Right renal cortex interstitium (tissue), 3 donors: ENCODE results near the gene LRP1B. TPM values are rescaled to one million over a fixed set of nuclear protein-coding genes. Genes with fewer than 3 reads are reported as not detected.

Source experiments
- DNase-seq, 3 donors: peaks; one replicate each; pipeline ENCODE4 v3.0.0-alpha.2; 2013; ENCODE audit warnings: low read depth in 3 of 3, low spot score in 2 of 3
- polyA plus RNA-seq, 3 donors: library from polyadenylated mRNA; unstranded; fragments of 120-200 nt; gene quantifications; one replicate each; pipeline ENCODE4 v1.2.1, GENCODE V29; 2013; ENCODE audit not compliant: insufficient read length in 3 of 3

LRP1B gene
- polyA plus RNA-seq, 3 donors = 0.85 to 0.90 (median 0.88) TPM

DNA sequence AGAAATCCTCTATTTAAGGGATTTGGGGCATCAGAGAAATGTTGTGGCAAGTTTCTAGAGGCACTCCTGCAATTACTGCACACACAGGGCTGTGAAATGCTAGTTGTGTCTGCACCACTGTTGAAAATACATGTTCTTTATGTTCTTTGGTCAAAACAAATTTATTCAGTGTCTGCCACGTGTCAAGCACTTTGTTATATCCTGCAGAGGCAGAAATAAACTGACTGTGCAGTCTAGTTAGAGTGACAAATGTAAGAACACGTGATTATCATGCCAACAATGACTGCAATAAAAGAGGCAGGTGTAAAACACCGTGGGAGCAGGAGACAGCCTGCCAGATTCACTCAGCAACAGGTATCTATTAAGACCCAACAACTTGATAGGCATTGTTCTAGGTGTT is 423.3 kb downstream of the LRP1B start:
- no peak for DNase-seq

- no peak for DNase-seq
Observed at GRCh38 chr2:141704541-141704940, 426.3 kb downstream of the LRP1B start.

GRCh38 chr2:141703501-141703900 is 427.3 kb downstream of the LRP1B start:
- no peak for DNase-seq

DNA sequence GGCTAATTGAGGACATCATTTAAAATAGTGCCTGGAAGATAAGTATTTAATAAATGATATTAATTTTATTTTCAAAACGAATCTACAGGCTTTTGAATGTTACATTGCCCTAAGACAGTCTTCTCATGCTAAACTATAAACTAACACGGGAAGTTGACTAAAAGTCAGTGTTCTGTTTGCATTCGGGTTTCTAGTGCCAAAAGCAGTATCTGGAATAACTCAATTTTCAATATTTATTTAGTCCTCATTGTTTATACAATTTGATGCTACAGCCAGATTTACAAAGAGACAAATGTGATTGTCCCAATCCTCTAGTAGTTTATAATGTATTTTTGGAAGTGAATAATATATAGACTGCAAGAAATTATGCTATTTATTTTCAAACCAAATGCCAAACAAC is 429.2 kb downstream of the LRP1B start:
- no peak for DNase-seq

DNA sequence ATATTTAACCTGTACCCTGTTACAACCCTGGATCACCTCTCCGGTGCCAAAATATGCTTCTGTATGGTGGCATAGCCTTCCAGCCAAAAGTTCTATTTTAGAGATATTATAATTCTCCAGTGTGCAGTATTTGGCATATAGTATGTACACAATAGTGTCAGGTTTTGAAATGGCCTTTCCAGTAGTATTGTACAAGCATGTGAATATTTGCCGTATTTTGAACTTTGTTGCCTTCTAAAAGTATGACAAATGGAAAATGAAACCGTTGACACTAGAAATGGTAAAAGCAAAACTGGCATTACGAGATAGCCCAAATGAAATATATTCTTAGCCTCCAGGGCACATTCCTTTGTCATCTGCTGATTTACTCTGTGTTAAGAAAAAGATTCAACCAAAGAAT is 431.2 kb downstream of the LRP1B start:
- DNase-seq = no peak

- DNase-seq = no peak
Observed at GRCh38 chr2:141698500-141698899, 432.3 kb downstream of the LRP1B start.

GRCh38 chr2:141697035-141697434 is 433.8 kb downstream of the LRP1B start:
- DNase-seq = no peak

- DNase-seq = no peak
Observed at GRCh38 chr2:141694180-141694579, 436.6 kb downstream of the LRP1B start.

- no peak for DNase-seq
Observed at GRCh38 chr2:141692829-141693228, 438.0 kb downstream of the LRP1B start.

- DNase-seq = no peak
Observed at GRCh38 chr2:141676139-141676538, 454.7 kb downstream of the LRP1B start.

DNA sequence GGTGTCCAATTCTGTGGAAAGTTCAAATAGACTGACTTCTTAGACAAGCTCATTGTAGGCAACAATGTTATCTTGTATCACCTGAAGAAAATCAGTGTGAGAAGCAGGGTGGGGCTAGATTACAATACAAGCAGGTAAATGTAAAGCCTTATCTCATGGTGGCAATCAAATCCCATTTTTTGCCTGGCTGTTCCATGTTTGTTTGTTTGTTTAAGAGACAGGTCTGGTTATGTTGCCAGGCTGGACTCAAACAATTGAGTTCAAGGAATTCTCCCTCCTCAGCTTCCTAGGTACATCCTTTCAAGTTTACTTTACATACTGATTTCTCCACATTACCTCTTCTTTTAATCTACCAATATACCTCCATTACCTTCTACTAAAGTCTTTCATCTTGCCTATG is 464.6 kb downstream of the LRP1B start:
- no peak for DNase-seq

- DNase-seq = no peak
Observed at GRCh38 chr2:141660232-141660631, 470.6 kb downstream of the LRP1B start.

- DNase-seq = no peak
Observed at GRCh38 chr2:141654311-141654710, 476.5 kb downstream of the LRP1B start.

GRCh38 chr2:141653184-141653583 is 477.6 kb downstream of the LRP1B start:
- DNase-seq = no peak

DNA sequence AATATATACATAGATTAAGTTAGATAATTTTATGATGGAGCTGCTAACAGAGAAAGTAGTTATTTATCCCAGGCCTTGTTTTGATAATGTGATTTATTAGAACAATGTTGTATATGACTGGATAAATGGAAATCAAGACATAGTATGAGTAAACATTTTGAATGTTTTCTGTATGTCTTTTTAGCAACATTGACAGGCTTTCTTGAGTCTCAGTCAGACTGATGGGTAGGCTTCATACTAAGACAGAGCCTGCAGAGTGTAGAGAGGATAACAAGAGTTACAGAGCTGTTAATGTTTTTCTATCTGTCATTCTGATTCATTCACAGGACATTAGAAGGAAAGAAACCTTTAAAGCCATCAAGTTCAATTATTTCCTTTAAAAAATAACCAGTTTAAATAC is 478.5 kb downstream of the LRP1B start:
- DNase-seq = no peak

DNA sequence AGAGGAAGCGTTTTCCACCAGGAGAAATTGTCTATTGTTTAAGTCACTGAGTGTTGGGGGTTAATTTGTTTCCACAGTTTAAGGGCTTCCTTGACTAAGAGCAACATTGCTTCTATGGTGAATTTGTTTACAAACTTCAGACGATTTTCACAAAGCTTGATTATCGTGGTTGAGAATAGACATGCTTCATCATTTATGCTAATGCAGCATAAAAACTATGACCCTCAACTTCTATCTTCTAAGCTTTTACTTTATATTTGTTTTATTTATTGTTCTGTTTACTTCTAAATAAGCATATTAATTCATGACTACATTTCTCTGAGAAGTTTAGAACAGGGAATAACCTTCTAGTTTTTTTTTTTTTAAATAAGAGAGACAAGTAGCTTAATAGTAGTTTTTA is 483.5 kb downstream of the LRP1B start:
- DNase-seq = no peak

DNA sequence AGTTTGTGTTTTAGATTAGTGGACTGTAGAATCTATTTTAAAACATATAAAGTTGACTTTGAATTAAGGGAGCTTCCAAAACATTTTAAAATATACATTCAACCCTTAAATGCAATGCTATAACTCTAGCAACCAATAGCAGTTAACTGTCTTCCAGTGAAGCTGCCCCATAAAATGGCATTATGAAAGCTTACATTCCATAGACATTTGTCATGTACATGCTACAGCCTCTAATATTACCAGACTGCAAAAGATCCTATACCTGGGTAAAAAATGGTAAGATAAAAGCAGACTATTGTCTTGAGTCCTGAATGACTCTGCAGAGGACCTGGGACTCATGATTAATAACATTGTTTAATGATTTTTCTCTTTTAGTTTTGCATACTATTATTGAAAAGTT is 489.4 kb downstream of the LRP1B start:
- DNase-seq = no peak

DNA sequence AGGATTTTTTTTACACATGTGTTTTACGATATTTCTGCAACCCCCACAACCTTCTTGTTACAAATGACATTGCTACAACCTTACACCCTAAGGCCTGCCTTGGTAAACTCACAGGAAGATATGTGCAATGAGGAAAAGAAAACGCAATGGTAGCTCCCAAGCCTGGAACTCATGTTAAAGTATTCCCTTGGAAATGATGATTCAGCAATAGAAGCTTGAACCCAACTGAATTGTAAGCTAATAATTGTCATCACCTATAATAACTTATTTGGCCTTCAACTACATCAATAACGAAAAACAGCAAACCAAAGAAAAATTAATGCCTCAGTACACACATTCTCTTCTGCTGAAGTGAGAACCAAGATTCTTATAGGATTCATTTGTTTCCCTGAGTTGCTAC is 491.0 kb downstream of the LRP1B start:
- no peak for DNase-seq

DNA sequence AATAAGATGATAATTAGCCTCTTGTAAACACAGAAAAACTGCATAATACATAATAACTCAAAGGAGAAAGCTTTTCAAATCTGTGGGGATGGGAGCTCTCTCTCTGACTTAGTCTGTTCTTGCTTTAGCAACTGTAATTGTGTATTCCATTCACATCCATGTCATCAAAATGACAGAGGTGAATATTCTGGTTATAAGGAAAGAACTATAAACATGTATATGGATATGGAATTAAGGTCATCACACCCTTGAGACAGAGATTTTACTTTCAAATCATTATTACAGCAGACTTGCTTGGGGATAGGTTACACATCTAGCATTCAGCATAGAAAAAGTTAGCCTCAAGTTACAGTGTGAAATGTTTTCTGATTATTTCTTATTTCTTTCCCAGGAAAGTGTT is 497.7 kb downstream of the LRP1B start:
- DNase-seq = no peak

GRCh38 chr2:141630407-141630930 is 500.3 kb downstream of the LRP1B start:
- no peak for DNase-seq

DNA sequence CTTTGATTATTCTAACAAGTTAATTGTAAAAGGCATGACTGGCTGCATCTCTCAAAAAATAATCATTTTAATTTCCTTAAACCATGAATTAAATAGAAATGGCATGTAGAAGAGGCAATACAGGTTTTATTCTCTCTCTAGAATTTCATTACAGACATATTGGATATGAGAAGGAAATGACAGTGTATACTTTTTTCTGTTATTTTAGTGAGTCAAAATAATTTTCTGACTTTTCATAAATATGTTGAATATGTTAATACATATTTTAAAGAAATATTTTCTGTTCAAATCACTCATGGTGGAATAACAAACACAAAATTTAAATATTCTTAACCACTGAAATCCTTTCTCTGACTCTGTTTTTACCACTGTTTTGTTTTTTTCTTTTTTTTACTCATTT is 510.4 kb downstream of the LRP1B start:
- DNase-seq = no peak

GRCh38 chr2:141618457-141618856 is 512.4 kb downstream of the LRP1B start:
- no peak for DNase-seq

DNA sequence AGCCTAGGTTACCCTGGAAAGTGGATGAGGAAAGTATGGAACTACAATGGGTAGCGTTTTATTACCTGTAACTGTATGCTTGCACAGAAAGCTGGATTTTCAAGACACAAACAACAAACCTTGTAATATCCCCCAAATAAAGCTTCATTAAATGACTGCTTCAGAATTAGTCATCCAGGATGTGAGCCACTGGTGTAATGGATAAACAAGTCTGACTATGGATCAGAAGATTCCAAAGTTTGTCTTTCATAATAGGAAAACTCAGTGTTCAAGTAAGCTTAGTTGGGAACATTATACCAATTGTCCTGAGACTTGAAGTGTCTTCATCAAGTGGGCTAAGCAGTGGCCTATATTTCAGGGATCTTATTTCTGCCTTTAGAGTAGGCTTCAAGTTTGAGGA is 518.8 kb downstream of the LRP1B start:
- DNase-seq = no peak

- no peak for DNase-seq
Observed at GRCh38 chr2:141611176-141611571, 519.6 kb downstream of the LRP1B start.
